Measurements from ENCODE around the gene GPR12. TPM values are rescaled to one million over a fixed set of nuclear protein-coding genes. Genes with fewer than 3 reads are reported as not detected.
"Not testable (repeated sequence)": the region's sequence is repeated elsewhere in the genome, so short reads cannot be mapped to it uniquely, and the experiment has no call there.

The GPR12 gene
- total RNA-seq, 2 experiments from 2014 or later: not detected

DNA sequence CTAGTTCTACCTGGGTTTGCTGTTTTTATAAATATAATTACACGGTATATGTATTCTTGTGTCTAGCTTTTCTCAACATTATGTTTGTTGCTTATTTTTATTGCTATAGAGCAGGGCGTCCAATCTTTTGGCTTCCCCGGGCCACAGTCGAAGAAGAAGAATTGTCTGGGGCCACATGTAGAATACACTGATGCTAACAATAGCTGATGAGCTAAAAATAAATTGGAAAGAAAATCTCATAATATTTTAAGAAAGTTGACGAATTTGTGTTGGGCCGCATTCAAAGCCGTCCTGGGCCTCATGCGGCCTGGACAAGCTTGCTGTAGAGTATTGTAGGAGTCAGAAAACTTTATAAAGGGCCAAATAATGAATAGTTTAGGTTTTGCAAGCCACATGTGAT, 33.9 kb downstream of the GPR12 start:
- ChIA-PET POLR2A (interaction anchor here (1.0 kb wide), 1 partner anchor 29 kb away, joined by 4 read pairs; no protein-coding TSS in a partner anchor), CTCF (ENCODE audit: unreplicated experiment) (no interaction called here)
- no peak for TF ChIP-seq EZH2phosphoT487 (IDR thresholded peaks at IDR 0.05; ENCODE audit: borderline replicate concordance, low read depth, low read length)
- TF ChIP-seq, protein P1, sequence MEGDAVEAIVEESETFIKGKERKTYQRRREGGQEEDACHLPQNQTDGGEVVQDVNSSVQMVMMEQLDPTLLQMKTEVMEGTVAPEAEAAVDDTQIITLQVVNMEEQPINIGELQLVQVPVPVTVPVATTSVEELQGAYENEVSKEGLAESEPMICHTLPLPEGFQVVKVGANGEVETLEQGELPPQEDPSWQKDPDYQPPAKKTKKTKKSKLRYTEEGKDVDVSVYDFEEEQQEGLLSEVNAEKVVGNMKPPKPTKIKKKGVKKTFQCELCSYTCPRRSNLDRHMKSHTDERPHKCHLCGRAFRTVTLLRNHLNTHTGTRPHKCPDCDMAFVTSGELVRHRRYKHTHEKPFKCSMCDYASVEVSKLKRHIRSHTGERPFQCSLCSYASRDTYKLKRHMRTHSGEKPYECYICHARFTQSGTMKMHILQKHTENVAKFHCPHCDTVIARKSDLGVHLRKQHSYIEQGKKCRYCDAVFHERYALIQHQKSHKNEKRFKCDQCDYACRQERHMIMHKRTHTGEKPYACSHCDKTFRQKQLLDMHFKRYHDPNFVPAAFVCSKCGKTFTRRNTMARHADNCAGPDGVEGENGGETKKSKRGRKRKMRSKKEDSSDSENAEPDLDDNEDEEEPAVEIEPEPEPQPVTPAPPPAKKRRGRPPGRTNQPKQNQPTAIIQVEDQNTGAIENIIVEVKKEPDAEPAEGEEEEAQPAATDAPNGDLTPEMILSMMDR (conservative IDR thresholded peaks at IDR 0.05; ENCODE audit: low read length): no peak
- Histone ChIP-seq H3K36me3 (ENCODE audit: insufficient read depth, low read length) (no peaks in the 10 kb centered on the region), H2AFZ (ENCODE audit: low read length) (no peak overlapping the region), H3K9me2 (ENCODE audit: insufficient read depth, low read length) (no peaks in the 10 kb centered on the region), H3K4me2 (ENCODE audit: low read length) (no peak overlapping the region), H3K9me3 (ENCODE audit: low read length) (no peaks in the 10 kb centered on the region), H3K4me3 (ENCODE audit: low read depth, low read length, poor library complexity, severe bottlenecking) (no peak overlapping the region), H3K27ac (ENCODE audit: low read depth, low read length, poor library complexity, severe bottlenecking) (no peak overlapping the region), H4K20me1 (ENCODE audit: insufficient read depth, low read length) (no peaks in the 10 kb centered on the region), H3K4me1 (ENCODE audit: insufficient read depth, low read length, poor library complexity, severe bottlenecking) (no peaks in the 10 kb centered on the region), H3K79me2 (ENCODE audit: insufficient read depth, low read depth, low read length) (no peaks in the 10 kb centered on the region)
- DNase-seq (ENCODE audit: low spot score): no peak
- BruUV-seq (replicated peaks): no TSS peak
- intact Hi-C loops (cut with micrococcal nuclease; ENCODE audit: unreplicated experiment): no loop called here

- intact Hi-C loops (cut with micrococcal nuclease; ENCODE audit: unreplicated experiment); H3K4me1 ChIP-seq (ENCODE audit: insufficient read depth, low read length, poor library complexity, severe bottlenecking); H3K9me2 ChIP-seq (ENCODE audit: insufficient read depth, low read length); H3K9me3 ChIP-seq (ENCODE audit: low read length); H3K4me3 ChIP-seq (ENCODE audit: low read depth, low read length, poor library complexity, severe bottlenecking); BruUV-seq (replicated peaks); H3K27ac ChIP-seq (ENCODE audit: low read depth, low read length, poor library complexity, severe bottlenecking); H3K79me2 ChIP-seq (ENCODE audit: insufficient read depth, low read depth, low read length); H4K20me1 ChIP-seq (ENCODE audit: insufficient read depth, low read length); POLR2A ChIA-PET; H3K36me3 ChIP-seq (ENCODE audit: insufficient read depth, low read length); H2AFZ ChIP-seq (ENCODE audit: low read length); H3K4me2 ChIP-seq (ENCODE audit: low read length); DNase-seq (ENCODE audit: low spot score); CTCF ChIA-PET (ENCODE audit: unreplicated experiment): not testable (repeated sequence)
Observed at GRCh38 chr13:26723620-26724019, 37.0 kb downstream of the GPR12 start.

DNA sequence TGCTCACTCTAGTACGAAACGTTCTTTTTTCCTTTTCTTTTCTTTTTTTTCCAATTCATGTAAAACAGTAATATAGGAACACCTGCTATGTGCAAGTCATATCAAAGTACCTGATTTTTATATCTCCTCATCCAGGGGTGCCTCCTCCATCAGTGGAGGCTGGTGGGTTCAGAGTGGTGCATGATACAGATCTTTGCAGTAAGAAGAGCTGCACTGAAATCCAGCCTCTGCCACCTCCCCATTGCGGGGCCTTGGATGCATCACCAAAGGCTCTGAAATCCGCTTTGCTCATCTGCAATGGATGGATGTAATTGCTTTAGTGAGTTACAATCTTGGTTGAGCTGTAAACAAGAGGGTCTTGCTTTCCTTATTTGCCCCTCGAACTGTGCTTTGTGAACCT, 38.3 kb downstream of the GPR12 start:
- CTCF ChIA-PET (ENCODE audit: unreplicated experiment): no interaction called here
- H3K9me3 ChIP-seq (ENCODE audit: low read length): no peaks in the 10 kb centered on the region
- H3K9me2 ChIP-seq (ENCODE audit: insufficient read depth, low read length): no peaks in the 10 kb centered on the region
- TF ChIP-seq, protein P1 (conservative IDR thresholded peaks at IDR 0.05; ENCODE audit: low read length): no peak
- TF ChIP-seq EZH2phosphoT487 (IDR thresholded peaks at IDR 0.05; ENCODE audit: borderline replicate concordance, low read depth, low read length): no peak
- no peaks in the 10 kb centered on the region for H4K20me1 ChIP-seq (ENCODE audit: insufficient read depth, low read length)
- no peaks in the 10 kb centered on the region for H3K4me1 ChIP-seq (ENCODE audit: insufficient read depth, low read length, poor library complexity, severe bottlenecking)
- POLR2A ChIA-PET: no interaction called here
- H3K4me2 ChIP-seq (ENCODE audit: low read length): no peak overlapping the region
- no TSS peak for BruUV-seq (replicated peaks)
- intact Hi-C loops (cut with micrococcal nuclease; ENCODE audit: unreplicated experiment): no loop called here
- no peak for DNase-seq (ENCODE audit: low spot score)
- H3K27ac ChIP-seq (ENCODE audit: low read depth, low read length, poor library complexity, severe bottlenecking): no peak overlapping the region
- no peak overlapping the region for H2AFZ ChIP-seq (ENCODE audit: low read length)
- no peaks in the 10 kb centered on the region for H3K79me2 ChIP-seq (ENCODE audit: insufficient read depth, low read depth, low read length)
- H3K4me3 ChIP-seq (ENCODE audit: low read depth, low read length, poor library complexity, severe bottlenecking): no peak overlapping the region
- no peaks in the 10 kb centered on the region for H3K36me3 ChIP-seq (ENCODE audit: insufficient read depth, low read length)
